ENCODE data around the gene CEP112. TPM values are rescaled to one million over a fixed set of nuclear protein-coding genes. Genes with fewer than 3 reads are reported as not detected.

Gene CEP112
- total and polyA plus RNA-seq, 2 donors: 4.6 to 8.5 TPM

DNA sequence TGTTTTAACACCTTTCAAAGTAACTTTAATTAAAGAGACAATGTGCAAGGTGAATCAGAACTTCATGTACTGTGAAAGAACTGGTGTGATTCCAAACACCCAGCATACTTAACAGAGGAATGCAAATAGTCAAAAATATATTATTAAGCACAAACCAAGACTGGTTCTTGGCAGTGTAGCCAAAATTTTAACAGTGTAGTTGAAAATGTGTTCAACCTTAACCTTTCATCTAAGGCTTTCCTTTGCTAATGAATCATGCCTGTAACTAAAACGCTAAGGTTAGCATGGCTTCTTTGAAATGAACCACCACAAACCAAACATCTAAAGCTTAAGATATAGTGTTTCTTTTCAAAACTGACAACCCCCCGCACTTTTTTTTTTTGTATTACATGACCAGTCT is 484.2 kb downstream of the CEP112 start:
- no peak overlapping the region for H3K4me3 ChIP-seq (ENCODE audit: low read length in 2 of 2)
- DNase-seq (ENCODE audit: low read depth in 6 of 9, low spot score in 9 of 9): no peak
- H3K36me3 ChIP-seq (ENCODE audit: control insufficient read depth in 2 of 2, insufficient read depth in 2 of 2, low read length in 1 of 2): no peaks in the 10 kb centered on the region
- H3K27me3 ChIP-seq (ENCODE audit: control insufficient read depth in 2 of 2, insufficient read depth in 1 of 2, low read length in 1 of 2): no peaks in the 10 kb centered on the region
- no peaks in the 10 kb centered on the region for H3K4me1 ChIP-seq (ENCODE audit: control insufficient read depth in 2 of 2, insufficient read depth in 2 of 2, low read length in 2 of 2)
- H3K27ac ChIP-seq (ENCODE audit: low read depth in 1 of 2, low read length in 1 of 2): no peak overlapping the region
- WGBS: 36% methylated on average over 2 of the region's 2 CpGs
- H3K9me3 ChIP-seq (ENCODE audit: control insufficient read depth in 2 of 2, insufficient read depth in 1 of 2, low read length in 1 of 2): no peaks in the 10 kb centered on the region

DNA sequence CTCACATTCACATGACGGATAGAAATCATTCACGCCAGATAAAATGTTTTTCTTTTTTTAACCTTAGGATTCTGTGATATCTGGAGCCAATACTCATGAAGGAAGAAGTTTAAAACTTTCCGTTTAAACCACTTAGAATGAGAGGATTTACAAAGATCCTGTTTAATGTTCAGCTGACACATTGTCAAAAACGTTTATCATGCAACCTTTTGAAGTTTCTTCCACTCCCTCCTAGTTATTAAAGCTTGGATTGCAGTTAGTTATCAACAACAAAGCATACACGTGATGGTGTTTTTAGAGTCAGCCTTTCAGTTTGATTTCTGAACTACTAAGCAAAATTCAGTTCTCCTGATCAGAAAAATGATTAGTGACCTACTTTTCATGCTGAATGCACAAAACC is 487.2 kb downstream of the CEP112 start:
- DNase-seq (ENCODE audit: low read depth in 6 of 9, low spot score in 9 of 9): no peak
- no peaks in the 10 kb centered on the region for H3K36me3 ChIP-seq (ENCODE audit: control insufficient read depth in 2 of 2, insufficient read depth in 2 of 2, low read length in 1 of 2)

DNA sequence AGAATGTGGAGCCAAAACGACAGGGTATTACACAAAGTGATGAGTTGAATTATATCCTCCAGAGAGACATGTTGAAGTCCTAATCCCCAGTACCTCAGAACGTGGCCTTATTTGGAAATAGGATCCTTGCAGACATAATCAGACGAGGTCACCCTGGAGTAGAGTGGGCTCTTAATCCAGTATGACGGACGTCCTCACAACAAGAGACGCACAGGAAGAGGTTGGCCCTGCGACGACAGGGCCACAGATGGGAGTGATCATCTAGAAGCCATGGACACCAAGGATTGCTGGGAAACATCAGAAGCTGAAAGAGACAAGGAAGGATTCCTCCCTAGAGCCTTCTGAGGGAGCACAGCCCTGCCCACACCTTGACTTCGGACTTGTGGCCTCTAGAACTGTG is 488.0 kb downstream of the CEP112 start:
- WGBS: 96% methylated on average over 9 of the region's 9 CpGs
- Histone ChIP-seq H3K27me3 (ENCODE audit: control insufficient read depth in 2 of 2, insufficient read depth in 1 of 2, low read length in 1 of 2) (no peaks in the 10 kb centered on the region), H3K4me3 (ENCODE audit: low read length in 2 of 2) (no peak overlapping the region), H3K4me1 (ENCODE audit: control insufficient read depth in 2 of 2, insufficient read depth in 2 of 2, low read length in 2 of 2) (no peaks in the 10 kb centered on the region), H3K27ac (ENCODE audit: low read depth in 1 of 2, low read length in 1 of 2) (no peak overlapping the region), H3K36me3 (ENCODE audit: control insufficient read depth in 2 of 2, insufficient read depth in 2 of 2, low read length in 1 of 2) (no peaks in the 10 kb centered on the region), H3K9me3 (ENCODE audit: control insufficient read depth in 2 of 2, insufficient read depth in 1 of 2, low read length in 1 of 2) (no peaks in the 10 kb centered on the region)
- no peak for DNase-seq (ENCODE audit: low read depth in 6 of 9, low spot score in 9 of 9)

More for the DNA sequence above, 487.2 kb downstream of the CEP112 start:
- Histone ChIP-seq H3K4me1 (ENCODE audit: control insufficient read depth in 2 of 2, insufficient read depth in 2 of 2, low read length in 2 of 2) (no peaks in the 10 kb centered on the region), H3K9me3 (ENCODE audit: control insufficient read depth in 2 of 2, insufficient read depth in 1 of 2, low read length in 1 of 2) (no peaks in the 10 kb centered on the region), H3K27me3 (ENCODE audit: control insufficient read depth in 2 of 2, insufficient read depth in 1 of 2, low read length in 1 of 2) (no peaks in the 10 kb centered on the region), H3K27ac (ENCODE audit: low read depth in 1 of 2, low read length in 1 of 2) (no peak overlapping the region), H3K4me3 (ENCODE audit: low read length in 2 of 2) (no peak overlapping the region)
- WGBS: 89% methylated on average over 5 of the region's 5 CpGs

DNA sequence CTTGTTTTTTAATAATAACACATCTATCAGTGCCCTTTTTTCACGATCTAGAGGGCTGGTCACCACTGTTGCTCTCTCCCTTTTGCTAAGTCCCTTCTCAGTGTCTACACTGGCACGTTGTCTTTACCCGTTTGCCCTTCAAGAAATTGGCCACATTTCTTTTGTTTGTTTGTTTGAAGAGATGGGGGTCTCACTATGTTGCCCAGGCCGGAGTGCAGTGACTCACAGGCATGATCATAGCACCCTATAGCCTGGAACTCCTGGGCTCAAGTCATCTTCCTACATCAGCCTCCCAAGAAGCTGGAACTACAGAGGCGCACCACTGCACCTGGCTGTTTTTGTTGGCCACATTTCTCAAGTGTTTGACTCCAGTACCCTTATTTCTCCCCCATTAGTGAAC is 492.5 kb downstream of the CEP112 start:
- no peak overlapping the region for H3K27ac ChIP-seq (ENCODE audit: low read depth in 1 of 2, low read length in 1 of 2)
- no peaks in the 10 kb centered on the region for H3K27me3 ChIP-seq (ENCODE audit: control insufficient read depth in 2 of 2, insufficient read depth in 1 of 2, low read length in 1 of 2)
- no peaks in the 10 kb centered on the region for H3K36me3 ChIP-seq (ENCODE audit: control insufficient read depth in 2 of 2, insufficient read depth in 2 of 2, low read length in 1 of 2)
- no peaks in the 10 kb centered on the region for H3K9me3 ChIP-seq (ENCODE audit: control insufficient read depth in 2 of 2, insufficient read depth in 1 of 2, low read length in 1 of 2)
- no peak overlapping the region for H3K4me3 ChIP-seq (ENCODE audit: low read length in 2 of 2)
- 78% methylated on average over 5 of the region's 5 CpGs for WGBS
- peaks cover 0 to 3% of the 10 kb centered on the region in 2 donors for H3K4me1 ChIP-seq (ENCODE audit: control insufficient read depth in 2 of 2, insufficient read depth in 2 of 2, low read length in 2 of 2)
- no peak for DNase-seq (ENCODE audit: low read depth in 6 of 9, low spot score in 9 of 9)

DNA sequence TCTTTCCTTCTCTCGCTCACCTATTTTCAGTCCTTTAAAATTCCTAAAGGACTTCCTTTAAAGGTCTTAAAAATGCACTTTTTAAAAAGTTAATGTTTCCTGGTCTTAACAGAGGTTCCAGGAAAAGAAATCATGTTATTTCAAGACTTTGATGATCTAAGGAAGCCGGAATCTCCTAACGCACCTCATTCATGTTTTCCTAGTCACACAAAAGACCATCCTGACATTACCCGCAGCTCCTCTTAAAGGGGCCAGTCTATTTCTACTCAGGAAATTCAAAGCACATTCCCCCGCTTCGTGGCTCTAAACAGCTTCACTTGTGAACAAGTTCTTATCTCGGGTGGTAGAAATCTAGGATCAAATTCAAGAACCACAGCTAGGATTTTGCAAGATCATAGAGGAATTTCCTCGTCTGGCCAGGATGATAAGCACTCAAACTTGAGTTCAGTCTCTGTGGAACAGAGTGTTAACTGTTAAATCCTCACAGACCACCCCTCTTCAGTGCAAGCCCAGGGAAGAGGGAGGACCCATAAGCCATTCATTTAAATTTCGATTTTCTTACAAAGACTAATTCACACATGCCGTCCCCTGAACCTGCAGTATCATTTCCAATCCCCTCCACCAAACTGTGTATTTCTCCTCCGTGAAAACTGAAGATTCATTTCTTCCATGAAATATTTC is 493.4 kb downstream of the CEP112 start:
- Histone ChIP-seq H3K36me3 (ENCODE audit: control insufficient read depth in 2 of 2, insufficient read depth in 2 of 2, low read length in 1 of 2) (no peaks in the 10 kb centered on the region), H3K4me1 (ENCODE audit: control insufficient read depth in 2 of 2, insufficient read depth in 2 of 2, low read length in 2 of 2) (peaks cover 0 to 3% of the 10 kb centered on the region in 2 donors), H3K9me3 (ENCODE audit: control insufficient read depth in 2 of 2, insufficient read depth in 1 of 2, low read length in 1 of 2) (no peaks in the 10 kb centered on the region), H3K27ac (ENCODE audit: low read depth in 1 of 2, low read length in 1 of 2) (no peak overlapping the region), H3K27me3 (ENCODE audit: control insufficient read depth in 2 of 2, insufficient read depth in 1 of 2, low read length in 1 of 2) (no peaks in the 10 kb centered on the region), H3K4me3 (ENCODE audit: low read length in 2 of 2) (no peak overlapping the region)
- no peak for DNase-seq (ENCODE audit: low read depth in 6 of 9, low spot score in 9 of 9)
- 59% methylated on average over 11 of the region's 11 CpGs for whole genome bisulfite sequencing

DNA sequence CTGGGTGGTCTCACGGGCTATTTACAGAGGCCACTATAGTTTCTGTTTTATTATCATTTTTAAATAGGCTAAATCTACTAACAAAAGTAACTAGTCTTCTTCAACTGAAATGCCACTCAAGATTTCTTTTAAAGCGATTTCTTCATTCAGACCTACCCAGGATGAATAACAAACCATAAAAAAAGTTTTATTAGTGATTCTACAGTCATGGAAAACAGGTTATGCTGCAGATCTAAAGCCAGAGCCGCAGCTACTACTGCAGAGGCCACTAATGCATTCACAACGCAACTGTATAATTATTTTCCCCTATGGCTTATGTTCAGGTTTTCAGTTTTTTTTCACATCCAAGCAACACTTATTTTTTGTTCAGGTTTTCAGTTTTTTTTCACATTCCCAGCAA is 494.3 kb downstream of the CEP112 start:
- H3K9me3 ChIP-seq (ENCODE audit: control insufficient read depth in 2 of 2, insufficient read depth in 1 of 2, low read length in 1 of 2): no peaks in the 10 kb centered on the region
- H3K36me3 ChIP-seq (ENCODE audit: control insufficient read depth in 2 of 2, insufficient read depth in 2 of 2, low read length in 1 of 2): no peaks in the 10 kb centered on the region
- 96% methylated on average over 4 of the region's 4 CpGs for WGBS
- no peak for DNase-seq (ENCODE audit: low read depth in 6 of 9, low spot score in 9 of 9)
- no peaks in the 10 kb centered on the region for H3K27me3 ChIP-seq (ENCODE audit: control insufficient read depth in 2 of 2, insufficient read depth in 1 of 2, low read length in 1 of 2)
- no peak overlapping the region for H3K27ac ChIP-seq (ENCODE audit: low read depth in 1 of 2, low read length in 1 of 2)
- H3K4me3 ChIP-seq (ENCODE audit: low read length in 2 of 2): no peak overlapping the region
- peaks cover 4 to 11% of the 10 kb centered on the region in 2 donors for H3K4me1 ChIP-seq (ENCODE audit: control insufficient read depth in 2 of 2, insufficient read depth in 2 of 2, low read length in 2 of 2)

DNA sequence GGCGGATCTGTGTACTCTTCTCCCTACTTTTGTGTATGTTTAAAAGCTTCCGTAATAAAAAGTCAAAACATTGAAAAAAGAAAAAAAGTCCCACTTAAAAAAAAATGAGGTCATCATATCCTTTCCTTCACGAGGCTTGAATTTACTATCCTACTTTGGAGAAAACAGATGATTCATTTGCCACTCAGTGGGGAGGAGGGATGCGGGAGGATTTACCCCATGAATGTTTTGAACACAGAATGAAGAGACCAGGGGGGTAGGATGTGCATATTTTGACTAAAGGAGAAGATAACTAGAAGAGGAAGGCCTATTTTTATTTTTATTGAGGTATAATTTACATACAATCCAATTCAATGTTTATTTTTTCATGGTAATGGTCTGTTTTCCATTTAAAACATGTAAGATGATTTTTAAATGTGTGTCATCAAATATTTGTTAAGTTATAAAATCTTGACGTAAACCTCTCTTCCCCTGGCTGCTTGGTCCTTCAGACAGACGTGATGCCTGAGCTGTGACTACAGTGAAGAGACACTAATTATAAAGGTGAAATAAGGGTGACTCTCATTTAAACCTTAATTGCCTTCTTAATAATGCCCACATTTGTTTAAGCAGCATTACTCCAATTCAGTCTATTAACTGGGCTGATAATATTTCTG is 495.1 kb downstream of the CEP112 start:
- Histone ChIP-seq H3K27me3 (ENCODE audit: control insufficient read depth in 2 of 2, insufficient read depth in 1 of 2, low read length in 1 of 2) (no peaks in the 10 kb centered on the region), H3K4me1 (ENCODE audit: control insufficient read depth in 2 of 2, insufficient read depth in 2 of 2, low read length in 2 of 2) (peaks cover 5 to 16% of the 10 kb centered on the region in 2 donors), H3K9me3 (ENCODE audit: control insufficient read depth in 2 of 2, insufficient read depth in 1 of 2, low read length in 1 of 2) (no peaks in the 10 kb centered on the region), H3K36me3 (ENCODE audit: control insufficient read depth in 2 of 2, insufficient read depth in 2 of 2, low read length in 1 of 2) (no peaks in the 10 kb centered on the region), H3K4me3 (ENCODE audit: low read length in 2 of 2) (no peak overlapping the region), H3K27ac (ENCODE audit: low read depth in 1 of 2, low read length in 1 of 2) (no peak overlapping the region)
- WGBS: 93% methylated on average over 6 of the region's 6 CpGs
- no peak for DNase-seq (ENCODE audit: low read depth in 6 of 9, low spot score in 9 of 9)

DNA sequence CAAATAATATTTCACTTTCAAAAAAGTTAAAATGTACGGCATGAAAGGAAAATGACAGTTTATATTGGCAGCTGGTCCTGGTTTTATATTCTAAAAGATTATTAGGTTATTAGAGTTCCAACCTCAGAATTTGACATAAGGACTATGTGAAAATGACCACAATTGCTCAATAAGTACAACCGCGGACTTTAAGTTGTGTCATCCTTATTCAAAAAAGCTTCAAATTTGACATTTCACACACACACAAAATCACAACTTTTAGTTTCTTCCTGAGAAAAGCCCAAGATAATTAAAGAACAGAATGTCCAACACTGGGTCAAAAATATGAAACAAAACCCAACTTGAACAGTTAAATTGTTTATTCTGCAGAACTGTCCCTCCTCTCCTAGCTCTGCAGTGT is 497.3 kb downstream of the CEP112 start:
- Histone ChIP-seq H3K27me3 (ENCODE audit: control insufficient read depth in 2 of 2, insufficient read depth in 1 of 2, low read length in 1 of 2) (no peaks in the 10 kb centered on the region), H3K36me3 (ENCODE audit: control insufficient read depth in 2 of 2, insufficient read depth in 2 of 2, low read length in 1 of 2) (no peaks in the 10 kb centered on the region), H3K9me3 (ENCODE audit: control insufficient read depth in 2 of 2, insufficient read depth in 1 of 2, low read length in 1 of 2) (no peaks in the 10 kb centered on the region), H3K4me3 (ENCODE audit: low read length in 2 of 2) (no peak overlapping the region), H3K27ac (ENCODE audit: low read depth in 1 of 2, low read length in 1 of 2) (no peak overlapping the region), H3K4me1 (ENCODE audit: control insufficient read depth in 2 of 2, insufficient read depth in 2 of 2, low read length in 2 of 2) (peaks cover 22 to 36% of the 10 kb centered on the region in 2 donors)
- no peak for DNase-seq (ENCODE audit: low read depth in 6 of 9, low spot score in 9 of 9)
- 97% methylated on average over 3 of the region's 3 CpGs for WGBS

DNA sequence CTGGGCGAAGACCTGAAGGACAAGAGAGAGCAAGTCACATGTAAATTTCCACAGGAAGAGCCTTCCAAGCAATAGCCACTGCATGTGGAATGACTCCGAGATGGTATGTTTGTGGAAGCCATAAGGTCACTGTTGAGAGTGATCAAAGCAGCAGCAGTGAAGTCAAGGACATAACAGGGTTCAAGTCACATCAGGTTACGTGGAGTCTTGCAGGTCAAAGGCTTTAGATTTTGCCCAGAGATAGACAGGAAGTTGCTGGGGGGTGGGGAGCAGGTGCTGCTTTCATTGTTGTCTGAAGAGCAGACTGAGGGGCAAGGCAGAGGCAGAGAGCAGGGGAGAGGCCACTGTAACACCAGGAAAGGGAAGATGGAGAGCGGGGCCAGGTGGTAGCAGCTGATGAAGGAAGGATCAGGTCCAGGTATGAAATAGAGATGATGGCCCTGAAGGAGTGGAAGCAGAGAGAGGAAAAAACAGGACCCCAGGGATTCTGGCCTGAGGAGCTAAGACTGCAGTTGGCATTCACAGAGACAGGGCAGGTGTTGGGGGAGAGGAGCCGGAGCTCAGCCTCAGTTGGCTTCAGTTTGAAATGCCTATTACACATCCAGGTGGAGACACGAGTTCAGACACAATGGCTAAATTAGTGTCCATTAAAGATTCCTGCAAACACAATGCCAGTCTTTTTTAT is 501.2 kb downstream of the CEP112 start:
- Histone ChIP-seq H3K27me3 (ENCODE audit: control insufficient read depth in 2 of 2, insufficient read depth in 1 of 2, low read length in 1 of 2) (no peaks in the 10 kb centered on the region), H3K9me3 (ENCODE audit: control insufficient read depth in 2 of 2, insufficient read depth in 1 of 2, low read length in 1 of 2) (no peaks in the 10 kb centered on the region), H3K36me3 (ENCODE audit: control insufficient read depth in 2 of 2, insufficient read depth in 2 of 2, low read length in 1 of 2) (no peaks in the 10 kb centered on the region), H3K4me3 (ENCODE audit: low read length in 2 of 2) (peak overlapping the region in 1 of 2 donors; percentile 7), H3K27ac (ENCODE audit: low read depth in 1 of 2, low read length in 1 of 2) (peak overlapping the region; percentile 33 to 85), H3K4me1 (ENCODE audit: control insufficient read depth in 2 of 2, insufficient read depth in 2 of 2, low read length in 2 of 2) (peaks cover 22 to 33% of the 10 kb centered on the region in 2 donors)
- 53% methylated on average over 6 of the region's 6 CpGs for whole genome bisulfite sequencing
- peak; percentile 43 to 85 (median 58) for DNase-seq (ENCODE audit: low read depth in 6 of 9, low spot score in 9 of 9)

All from thymus (tissue), 11 donors.